Loucy (cell line): Measurements from ENCODE around the gene MYLK3.

Experiments used
- H2AFZ ChIP-seq: fragments of 200-600 bp; sonication (generic); 2 replicates; pipeline ENCODE4 v1.6.0; 2016; ENCODE audit warnings: antibody characterized with exemption, mild to moderate bottlenecking, low read length, moderate library complexity
- H3F3A ChIP-seq: fragments of 200-600 bp; 2 replicates; pipeline ENCODE4 v1.6.0; 2016; ENCODE audit warnings: antibody characterized with exemption, low read depth, mild to moderate bottlenecking
- H3K27me3 ChIP-seq: fragments of 200-600 bp; sonication (generic); 2 replicates; pipeline ENCODE4 v1.6.1; 2014; ENCODE audit warnings: low read length, mild to moderate bottlenecking; ENCODE audit not compliant: insufficient read depth, poor library complexity, severe bottlenecking
- H3K36me3 ChIP-seq: fragments of 200-600 bp; sonication (generic); 2 replicates; pipeline ENCODE4 v1.6.1; 2016; ENCODE audit warnings: low read length; ENCODE audit not compliant: insufficient read depth
- H3K4me1 ChIP-seq: fragments of 200-600 bp; sonication (generic); 2 replicates; pipeline ENCODE4 v1.5.1; 2014; ENCODE audit warnings: low read length, mild to moderate bottlenecking; ENCODE audit not compliant: insufficient read depth, poor library complexity, severe bottlenecking
- H3K4me2 ChIP-seq: fragments of 200-600 bp; sonication (generic); 2 replicates; pipeline ENCODE4 v1.6.0; 2014; ENCODE audit warnings: antibody characterized with exemption, low read length, low read depth, mild to moderate bottlenecking; ENCODE audit not compliant: poor library complexity, severe bottlenecking
- H3K4me3 ChIP-seq: fragments of 200-600 bp; sonication (generic); 2 replicates; pipeline ENCODE4 v1.5.1; 2014; ENCODE audit warnings: low read length, mild to moderate bottlenecking, mixed read lengths; ENCODE audit not compliant: poor library complexity, severe bottlenecking
- H3K79me2 ChIP-seq: fragments of 200-600 bp; sonication (generic); 2 replicates; pipeline ENCODE4 v1.6.1; 2014; ENCODE audit warnings: low read length; ENCODE audit not compliant: insufficient read depth
- H3K9ac ChIP-seq: fragments of 200-600 bp; sonication (generic); 2 replicates; pipeline ENCODE4 v1.6.0; 2014; ENCODE audit warnings: mild to moderate bottlenecking, low read depth, low read length, moderate library complexity; ENCODE audit not compliant: poor library complexity, severe bottlenecking
- H3K9me2 ChIP-seq: fragments of 200-600 bp; sonication (generic); replicated peaks from 2 replicates; pipeline ENCODE4 v1.6.1; 2016; ENCODE audit warnings: low read depth, low read length, mixed read lengths
- H3K9me3 ChIP-seq: fragments of 200-600 bp; sonication (generic); 2 replicates; pipeline ENCODE4 v1.6.1; 2014; ENCODE audit warnings: mild to moderate bottlenecking, antibody characterized with exemption, low read length, low read depth; ENCODE audit not compliant: insufficient read depth
- H4K20me1 ChIP-seq: fragments of 200-600 bp; sonication (generic); 2 replicates; pipeline ENCODE4 v1.6.0; 2014; ENCODE audit warnings: antibody characterized with exemption, low read length, mild to moderate bottlenecking; ENCODE audit not compliant: insufficient read depth, poor library complexity, severe bottlenecking
- CTCF ChIP-seq: fragments of 200-600 bp; sonication (generic); conservative IDR thresholded peaks from 2 replicates; pipeline ENCODE4 v1.5.1; 2014; ENCODE audit warnings: mild to moderate bottlenecking, antibody characterized with exemption, low read length
- EZH2phosphoT487 ChIP-seq: fragments of 200-600 bp; IDR thresholded peaks from 2 replicates; pipeline ENCODE4 v1.6.1; 2018; ENCODE audit warnings: antibody characterized with exemption, mild to moderate bottlenecking, moderate library complexity, borderline replicate concordance

The MYLK3 gene

GRCh38 chr16:46775214-46775613 lies 27.1 kb upstream of the MYLK3 start:
- Histone ChIP-seq H3K4me3 (no peak overlapping the region), H3K4me1 (no peaks in the 10 kb centered on the region), H3K4me2 (no peak overlapping the region), H4K20me1 (no peaks in the 10 kb centered on the region), H3K9ac (no peak overlapping the region), H3F3A (no peaks in the 10 kb centered on the region), H3K79me2 (no peaks in the 10 kb centered on the region), H3K9me3 (no peaks in the 10 kb centered on the region; the same call in 1 of the 2 replicates), H3K27me3 (no peaks in the 10 kb centered on the region), H3K9me2 (no peaks in the 10 kb centered on the region), H2AFZ (no peak overlapping the region), H3K36me3 (no peaks in the 10 kb centered on the region)
- TF ChIP-seq EZH2phosphoT487 (no peak), CTCF (no peak)

- TF ChIP-seq EZH2phosphoT487 (no peak), CTCF (no peak)
Measured at GRCh38 chr16:46774743-46775177, 26.6 kb upstream of the MYLK3 start.

GRCh38 chr16:46772463-46772862 lies 24.3 kb upstream of the MYLK3 start:
- Histone ChIP-seq H4K20me1 (no peaks in the 10 kb centered on the region), H3F3A (no peaks in the 10 kb centered on the region), H3K79me2 (no peaks in the 10 kb centered on the region), H2AFZ (no peak overlapping the region), H3K4me2 (no peak overlapping the region), H3K9me3 (no peaks in the 10 kb centered on the region; the same call in 1 of the 2 replicates), H3K36me3 (no peaks in the 10 kb centered on the region), H3K4me3 (no peak overlapping the region), H3K9ac (no peak overlapping the region), H3K27me3 (no peaks in the 10 kb centered on the region), H3K4me1 (no peaks in the 10 kb centered on the region), H3K9me2 (no peaks in the 10 kb centered on the region)
- TF ChIP-seq CTCF (no peak), EZH2phosphoT487 (no peak)

More at GRCh38 chr16:46774743-46775177, 26.6 kb upstream of the MYLK3 start:
- Histone ChIP-seq H2AFZ (no peak overlapping the region), H4K20me1 (no peaks in the 10 kb centered on the region), H3K79me2 (no peaks in the 10 kb centered on the region), H3K9me2 (no peaks in the 10 kb centered on the region), H3K4me2 (no peak overlapping the region), H3F3A (no peaks in the 10 kb centered on the region), H3K9ac (no peak overlapping the region), H3K36me3 (no peaks in the 10 kb centered on the region), H3K4me1 (no peaks in the 10 kb centered on the region), H3K27me3 (no peaks in the 10 kb centered on the region), H3K9me3 (no peaks in the 10 kb centered on the region; the same call in 1 of the 2 replicates), H3K4me3 (no peak overlapping the region)
